IPS DF 6.9 (cell line): Measurements from ENCODE around the gene CCDC88C.

Experiments used
- DNase-seq: peaks from one replicate; pipeline ENCODE4 v3.0.0-alpha.2; 2013; ENCODE audit warnings: low read depth, low spot score
- H3K27ac ChIP-seq: one replicate; pipeline ENCODE4 v1.5.1; 2013; ENCODE audit warnings: low read length, control low read depth
- H3K27me3 ChIP-seq: 2 replicates; pipeline ENCODE4 v1.6.1; 2013; ENCODE audit warnings: mild to moderate bottlenecking, low read length; ENCODE audit not compliant: control insufficient read depth, insufficient read depth
- H3K36me3 ChIP-seq: 2 replicates; pipeline ENCODE4 v1.6.1; 2013; ENCODE audit warnings: low read length; ENCODE audit not compliant: control insufficient read depth, insufficient read depth
- H3K4me1 ChIP-seq: 2 replicates; pipeline ENCODE4 v1.6.1; 2013; ENCODE audit warnings: low read length; ENCODE audit not compliant: control insufficient read depth, insufficient read depth
- H3K4me3 ChIP-seq: 2 replicates; pipeline ENCODE4 v1.5.1; 2013; ENCODE audit warnings: mild to moderate bottlenecking, low read length
- H3K9me3 ChIP-seq: 2 replicates; pipeline ENCODE4 v1.6.1; 2013; ENCODE audit warnings: low read length, inconsistent platforms; ENCODE audit not compliant: control insufficient read depth, insufficient read depth
- WGBS: extraction: QIAGEN DNeasy Blood & Tissue Kit; methylation state at CpG from one replicate; pipeline ENCODE4 v1.1.7; 2013; ENCODE audit warnings: mixed read lengths, missing lambda C conversion rate; ENCODE audit not compliant: insufficient read length, insufficient coverage; 5-methylcytosine and 5-hydroxymethylcytosine counted together

CCDC88C gene

DNA sequence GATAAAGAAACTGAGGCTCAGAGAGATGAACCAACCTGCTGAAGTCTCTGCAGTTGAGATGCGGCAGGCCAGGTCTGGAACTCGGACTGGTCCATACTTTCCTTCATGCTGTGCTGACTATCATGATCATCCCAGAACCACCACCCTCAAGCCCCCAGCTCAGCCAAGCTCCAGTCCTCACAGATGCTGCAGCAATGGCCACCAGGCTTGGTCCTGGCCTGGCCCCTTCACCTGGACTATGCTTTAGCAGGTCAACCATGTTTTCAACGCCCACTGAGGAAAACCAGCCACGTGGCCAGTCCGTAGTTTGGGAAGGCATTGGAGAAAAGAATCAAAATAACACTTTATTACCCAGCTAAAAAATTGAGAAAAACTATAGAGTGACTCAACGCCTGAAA, 174.5 kb downstream of the CCDC88C start:
- Histone ChIP-seq H3K27me3 (no peaks in the 10 kb centered on the region), H3K36me3 (no peaks in the 10 kb centered on the region), H3K4me3 (no peak overlapping the region), H3K27ac (no peak overlapping the region), H3K4me1 (no peaks in the 10 kb centered on the region), H3K9me3 (no peaks in the 10 kb centered on the region)
- WGBS: no CpG with 5 or more reads among the region's 6 CpGs
- no peak for DNase-seq

DNA sequence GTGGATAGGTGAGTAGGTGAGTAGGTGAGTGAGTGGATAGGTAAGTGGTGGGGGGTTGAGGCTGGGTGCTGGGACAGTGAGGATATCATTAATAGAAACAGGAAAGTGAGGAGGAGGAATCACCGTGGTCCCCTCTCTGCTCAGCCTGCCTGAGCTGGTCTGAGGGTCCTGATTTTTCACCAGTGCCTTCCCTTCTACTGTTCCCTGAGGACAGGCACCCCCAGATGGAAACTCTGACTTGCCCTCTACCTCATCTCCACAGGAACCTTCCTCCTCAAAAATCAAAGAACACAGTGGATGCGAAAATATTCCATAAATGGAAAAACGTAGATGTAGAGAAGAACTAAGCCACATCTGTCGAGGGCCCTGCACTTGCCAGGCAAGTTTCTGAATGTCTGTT, 175.0 kb downstream of the CCDC88C start:
- no CpG with 5 or more reads among the region's 4 CpGs for WGBS
- Histone ChIP-seq H3K4me1 (no peaks in the 10 kb centered on the region), H3K27ac (no peak overlapping the region), H3K4me3 (no peak overlapping the region), H3K36me3 (no peaks in the 10 kb centered on the region), H3K27me3 (no peaks in the 10 kb centered on the region), H3K9me3 (no peaks in the 10 kb centered on the region)
- DNase-seq: no peak

DNA sequence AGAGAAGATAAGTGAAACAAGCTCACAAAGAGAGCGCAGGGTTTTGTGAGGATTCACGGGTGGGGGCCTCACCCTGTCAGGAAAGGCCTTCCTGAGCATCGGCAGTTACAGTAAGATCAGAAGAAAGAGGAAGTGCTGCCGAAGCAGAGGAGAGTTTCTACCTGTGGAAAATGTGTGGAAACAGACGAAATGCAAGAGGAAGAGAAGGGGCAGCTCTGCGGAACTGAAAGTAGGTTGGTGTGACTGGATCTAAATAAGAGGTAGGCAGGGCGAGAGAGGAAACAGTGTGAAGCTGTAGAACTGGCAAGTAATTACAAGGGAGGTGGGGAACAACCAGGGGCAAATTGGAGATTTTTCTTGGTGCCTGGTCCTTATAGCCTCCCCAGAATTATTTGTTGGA, 175.8 kb downstream of the CCDC88C start:
- H3K4me1 ChIP-seq: no peaks in the 10 kb centered on the region
- no peaks in the 10 kb centered on the region for H3K36me3 ChIP-seq
- H3K9me3 ChIP-seq: no peaks in the 10 kb centered on the region
- no peaks in the 10 kb centered on the region for H3K27me3 ChIP-seq
- no CpG with 5 or more reads among the region's 7 CpGs for WGBS
- H3K4me3 ChIP-seq: no peak overlapping the region
- DNase-seq: no peak
- H3K27ac ChIP-seq: no peak overlapping the region

DNA sequence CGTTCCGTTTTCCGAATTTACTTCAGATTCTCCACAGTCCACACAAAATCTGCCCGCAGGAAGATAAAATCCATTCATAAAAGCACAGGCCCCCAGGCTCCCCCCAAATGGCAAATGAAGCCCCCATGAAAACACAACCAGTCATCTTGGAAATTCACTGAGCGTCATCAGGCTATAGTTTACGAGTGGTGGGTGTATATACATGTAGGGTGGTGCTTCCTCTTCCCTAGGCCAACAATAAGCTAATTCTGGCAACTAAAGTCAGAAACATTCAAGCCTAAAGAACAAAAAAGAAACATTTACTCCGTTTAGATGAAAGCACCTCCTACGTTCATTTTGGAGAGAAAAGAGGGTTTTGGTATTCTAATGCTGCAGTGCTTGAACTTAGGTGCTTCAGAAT, 179.0 kb downstream of the CCDC88C start:
- Histone ChIP-seq H3K27ac (no peak overlapping the region), H3K36me3 (no peaks in the 10 kb centered on the region), H3K4me3 (no peak overlapping the region), H3K9me3 (no peaks in the 10 kb centered on the region), H3K27me3 (no peaks in the 10 kb centered on the region), H3K4me1 (no peaks in the 10 kb centered on the region)
- no CpG with 5 or more reads among the region's 8 CpGs for WGBS
- DNase-seq: no peak

DNA sequence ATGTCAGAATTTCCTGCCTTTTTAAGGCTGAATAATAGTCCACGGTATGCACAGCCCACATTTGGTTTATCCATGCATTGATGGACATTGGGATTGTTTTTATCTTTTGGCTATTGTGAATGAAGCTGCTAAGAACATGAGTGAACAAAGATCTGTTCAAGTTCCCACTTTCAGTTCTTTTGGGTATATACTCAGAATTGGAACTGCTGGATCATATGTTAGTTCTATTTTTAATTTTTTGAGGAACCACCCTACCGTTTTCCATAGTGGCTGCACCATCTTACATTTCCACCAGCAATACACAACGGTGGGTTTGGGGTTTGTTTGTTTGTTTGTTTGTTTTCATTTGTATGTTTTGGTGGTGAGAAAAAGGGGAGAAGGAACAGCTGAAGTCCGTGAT, 179.5 kb downstream of the CCDC88C start:
- no peak overlapping the region for H3K27ac ChIP-seq
- H3K36me3 ChIP-seq: no peaks in the 10 kb centered on the region
- WGBS: no CpG with 5 or more reads among the region's 4 CpGs
- H3K27me3 ChIP-seq: no peaks in the 10 kb centered on the region
- no peaks in the 10 kb centered on the region for H3K4me1 ChIP-seq
- no peak overlapping the region for H3K4me3 ChIP-seq
- DNase-seq: no peak
- no peaks in the 10 kb centered on the region for H3K9me3 ChIP-seq

DNA sequence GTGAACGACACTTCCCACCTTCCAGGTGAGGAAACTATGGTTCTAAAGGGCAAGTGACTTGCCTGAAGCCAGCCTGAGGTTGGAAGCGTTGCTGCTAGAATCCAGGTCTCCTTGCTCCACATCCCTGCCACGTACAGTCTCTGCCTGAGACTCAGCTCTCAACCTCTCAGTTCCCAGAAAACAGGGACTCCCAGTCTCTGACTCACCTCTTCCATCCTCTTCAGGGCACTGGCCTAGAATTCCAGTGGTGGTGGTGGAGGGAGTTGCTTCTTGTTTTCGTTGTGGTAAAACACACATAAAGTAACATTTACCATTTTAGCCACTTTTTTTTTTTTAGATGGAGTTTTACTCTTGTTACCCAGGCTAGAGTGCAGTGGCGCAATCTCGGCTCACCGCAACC, 180.4 kb downstream of the CCDC88C start:
- Histone ChIP-seq H3K4me1 (no peaks in the 10 kb centered on the region), H3K4me3 (no peak overlapping the region), H3K27ac (no peak overlapping the region), H3K36me3 (no peaks in the 10 kb centered on the region), H3K9me3 (no peaks in the 10 kb centered on the region), H3K27me3 (no peaks in the 10 kb centered on the region)
- WGBS: no CpG with 5 or more reads among the region's 7 CpGs
- DNase-seq: no peak

DNA sequence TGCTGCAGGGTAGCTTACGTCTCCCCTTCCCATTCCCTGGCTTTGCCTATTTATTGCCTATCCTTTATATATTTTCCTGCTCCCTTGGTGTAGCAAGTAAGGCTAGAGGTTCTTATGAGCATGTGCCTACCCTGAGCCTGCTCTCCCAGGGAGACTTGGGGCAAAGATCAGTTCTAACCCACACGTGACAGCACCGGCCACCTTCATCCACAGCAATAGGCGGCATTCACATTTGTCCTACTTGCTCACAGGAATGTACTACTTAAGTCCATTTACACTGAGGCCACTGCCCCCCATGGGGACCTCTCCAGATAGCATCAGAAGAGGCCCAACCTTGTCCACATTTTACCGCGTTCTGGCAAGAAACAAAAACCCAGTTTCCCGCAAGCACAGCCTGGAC, 181.8 kb downstream of the CCDC88C start:
- no peak overlapping the region for H3K27ac ChIP-seq
- H3K9me3 ChIP-seq: no peaks in the 10 kb centered on the region
- H3K36me3 ChIP-seq: no peaks in the 10 kb centered on the region
- H3K4me1 ChIP-seq: no peaks in the 10 kb centered on the region
- no CpG with 5 or more reads among the region's 7 CpGs for WGBS
- no peak overlapping the region for H3K4me3 ChIP-seq
- no peaks in the 10 kb centered on the region for H3K27me3 ChIP-seq
- DNase-seq: no peak

DNA sequence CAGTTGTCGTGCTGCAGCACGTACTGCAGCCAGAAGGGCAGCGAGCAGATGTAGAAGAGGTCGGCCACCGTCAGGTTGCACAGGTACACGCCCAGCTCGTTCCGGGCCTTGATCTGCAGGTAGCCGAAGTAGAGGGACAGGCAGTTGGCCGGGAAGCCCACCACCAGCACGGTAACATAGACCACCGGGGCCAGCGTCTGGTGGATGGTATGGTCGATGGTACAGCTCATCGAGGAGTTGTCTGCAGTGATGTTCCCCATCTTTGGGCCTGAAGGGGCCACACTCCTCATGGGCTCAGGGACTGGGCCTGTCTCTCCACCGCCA, 182.9 kb downstream of the CCDC88C start:
- WGBS: no CpG with 5 or more reads among the region's 16 CpGs
- Histone ChIP-seq H3K36me3 (no peaks in the 10 kb centered on the region), H3K4me1 (no peaks in the 10 kb centered on the region), H3K9me3 (no peaks in the 10 kb centered on the region), H3K4me3 (no peak overlapping the region), H3K27ac (no peak overlapping the region), H3K27me3 (no peaks in the 10 kb centered on the region)
- no peak for DNase-seq

DNA sequence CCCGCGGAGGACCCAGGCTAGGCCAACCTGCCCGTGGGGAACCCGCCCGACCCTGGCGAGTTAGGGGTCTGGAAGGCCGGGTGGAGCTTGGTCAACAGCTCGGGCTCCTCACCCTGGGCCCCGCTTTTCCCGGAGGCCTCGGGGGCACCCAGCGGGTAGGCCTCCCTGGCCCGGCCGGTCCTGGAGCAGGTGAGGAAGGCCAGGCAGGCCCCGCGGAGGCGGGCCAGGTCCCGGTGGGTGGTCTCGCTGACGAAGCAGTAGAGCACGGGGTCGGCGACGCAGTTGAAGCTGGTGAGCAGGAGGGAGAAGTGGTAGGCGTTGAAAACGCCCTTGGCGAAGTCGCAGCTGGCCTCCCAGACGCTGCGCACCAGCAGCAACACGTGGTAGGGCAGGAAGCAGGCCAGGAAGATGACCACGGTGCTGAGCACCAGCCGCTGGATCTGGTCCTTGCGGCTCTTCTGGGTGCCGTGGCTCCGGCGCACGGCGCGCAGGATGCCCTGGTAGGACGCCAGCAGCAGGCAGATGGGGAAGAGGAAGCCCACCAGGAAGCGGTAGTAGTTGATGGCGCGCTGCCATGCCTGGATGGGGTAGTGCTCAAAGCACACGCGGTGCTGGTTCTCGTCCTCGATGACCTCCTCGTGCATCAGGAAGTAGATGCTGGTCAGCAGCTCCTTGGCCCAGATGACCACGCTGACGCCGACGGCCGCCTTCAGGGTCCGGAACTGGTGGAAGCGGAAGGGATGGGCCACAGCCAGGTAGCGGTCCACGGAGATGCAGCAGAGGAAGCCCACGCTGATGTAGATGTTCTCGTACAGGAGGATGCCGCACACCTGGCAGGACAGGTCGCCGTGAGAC, 183.5 kb downstream of the CCDC88C start:
- WGBS: no CpG with 5 or more reads among the region's 63 CpGs
- Histone ChIP-seq H3K27me3 (no peaks in the 10 kb centered on the region), H3K4me3 (no peak overlapping the region), H3K9me3 (no peaks in the 10 kb centered on the region), H3K4me1 (no peaks in the 10 kb centered on the region), H3K36me3 (no peaks in the 10 kb centered on the region), H3K27ac (no peak overlapping the region)
- no peak for DNase-seq

DNA sequence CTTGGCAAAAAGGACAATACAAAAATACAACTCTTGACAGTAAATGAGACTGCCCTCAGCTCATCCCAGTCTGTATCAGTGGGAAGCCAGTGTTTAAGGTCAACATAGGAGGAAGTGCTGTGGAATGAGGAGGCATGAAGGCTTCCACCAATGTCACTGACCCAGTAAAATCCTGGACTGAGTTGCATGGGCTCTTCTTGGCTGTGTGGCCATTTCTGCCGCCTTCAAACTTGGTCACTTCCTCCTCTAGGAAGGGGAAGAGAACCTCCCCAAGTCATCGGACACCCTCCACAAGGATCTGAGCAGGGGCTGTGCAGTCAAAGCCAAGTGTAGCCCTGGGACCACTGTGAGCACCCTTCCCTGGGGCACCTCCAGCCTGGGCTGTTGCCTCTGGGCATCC, 185.0 kb downstream of the CCDC88C start:
- Histone ChIP-seq H3K4me3 (no peak overlapping the region), H3K27me3 (no peaks in the 10 kb centered on the region), H3K36me3 (no peaks in the 10 kb centered on the region), H3K9me3 (no peaks in the 10 kb centered on the region), H3K4me1 (peaks cover 2% of the 10 kb centered on the region; the same call in 1 of the 2 replicates), H3K27ac (no peak overlapping the region)
- no peak for DNase-seq
- WGBS: no CpG with 5 or more reads among the region's 2 CpGs

DNA sequence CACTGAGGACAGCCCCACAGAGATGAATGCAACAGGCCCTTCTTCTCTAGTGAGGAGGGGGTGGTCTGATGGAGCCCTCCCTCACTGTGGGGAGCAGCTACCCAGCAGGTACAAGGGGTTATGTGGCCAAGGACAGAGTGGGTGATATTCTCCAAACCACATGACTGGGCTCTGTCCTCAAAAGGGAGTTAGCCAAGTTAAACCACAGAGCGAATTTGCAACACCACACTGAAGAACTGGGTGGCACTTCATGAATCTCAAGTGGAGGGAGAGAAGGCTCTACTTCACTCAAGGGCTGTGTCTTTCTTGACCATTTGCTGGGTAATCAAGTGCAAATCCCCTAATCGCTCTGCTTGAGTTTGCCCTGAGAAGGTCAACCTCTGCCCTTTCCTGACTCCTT, 185.6 kb downstream of the CCDC88C start:
- H3K27ac ChIP-seq: no peak overlapping the region
- DNase-seq: no peak
- H3K9me3 ChIP-seq: no peaks in the 10 kb centered on the region
- no CpG with 5 or more reads among the region's 2 CpGs for WGBS
- H3K36me3 ChIP-seq: no peaks in the 10 kb centered on the region
- no peak overlapping the region for H3K4me3 ChIP-seq
- H3K4me1 ChIP-seq: peaks cover 2% of the 10 kb centered on the region; the same call in 1 of the 2 replicates
- no peaks in the 10 kb centered on the region for H3K27me3 ChIP-seq
